NCI-H2196 treated with DMSO at 0.1 percent for 48 hours (cell line): ENCODE results near the gene TANC1.
A peak's percentile ranks its signal among the peaks of the same experiment; 100 is the strongest.

Experiments
- DNase-seq: peaks from one replicate; lab custom pipeline; 2025; ENCODE audit not compliant: unreplicated experiment; lab: John Stamatoyannopoulos, UW

The TANC1 gene

DNA sequence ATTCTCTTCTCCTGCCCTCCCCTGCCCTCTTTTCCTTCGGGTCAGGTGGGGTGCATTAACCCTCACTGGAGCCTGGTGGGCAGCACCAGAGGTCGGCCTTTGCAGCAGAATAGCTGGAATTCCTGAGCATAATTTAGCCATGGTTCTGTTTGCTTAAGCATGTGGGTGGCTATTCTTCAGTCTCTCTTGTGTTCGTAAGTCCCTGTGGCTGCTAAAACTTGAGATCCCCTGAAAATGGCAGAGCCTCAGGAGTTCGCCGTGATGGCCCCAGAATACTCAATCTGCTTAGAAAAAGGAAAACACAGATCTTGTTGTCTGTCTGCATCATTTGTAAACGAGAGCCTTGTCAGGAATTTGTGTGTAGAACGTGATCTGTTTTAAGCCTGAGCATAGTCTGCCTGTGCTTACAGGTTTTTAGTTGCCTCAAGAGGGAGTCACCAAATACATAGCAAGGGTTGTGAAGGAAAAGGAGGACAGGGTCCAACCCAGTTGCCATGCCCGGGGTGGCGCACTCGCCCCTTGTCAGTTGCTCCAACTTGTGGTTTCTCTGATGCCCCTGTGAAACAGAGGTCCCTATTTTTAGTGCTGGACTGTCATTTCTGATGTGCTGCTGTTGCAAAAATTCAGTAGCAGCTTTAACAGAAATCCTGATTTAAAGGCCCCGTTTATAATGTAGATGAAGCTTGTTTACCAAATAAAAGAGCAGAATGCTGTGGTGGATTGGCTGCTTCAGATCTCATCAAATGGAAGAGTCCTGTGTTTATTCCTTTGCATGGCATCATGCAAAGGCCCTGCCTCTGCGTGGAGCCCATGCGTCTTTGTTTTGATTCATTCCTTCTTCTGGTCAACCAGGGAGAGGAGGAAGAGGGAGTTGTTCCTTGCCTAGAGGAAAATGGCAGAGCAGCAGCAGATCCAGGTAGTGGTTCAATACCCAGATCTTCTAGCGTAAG, 243.3 kb downstream of the TANC1 start:
- no peak for DNase-seq

DNA sequence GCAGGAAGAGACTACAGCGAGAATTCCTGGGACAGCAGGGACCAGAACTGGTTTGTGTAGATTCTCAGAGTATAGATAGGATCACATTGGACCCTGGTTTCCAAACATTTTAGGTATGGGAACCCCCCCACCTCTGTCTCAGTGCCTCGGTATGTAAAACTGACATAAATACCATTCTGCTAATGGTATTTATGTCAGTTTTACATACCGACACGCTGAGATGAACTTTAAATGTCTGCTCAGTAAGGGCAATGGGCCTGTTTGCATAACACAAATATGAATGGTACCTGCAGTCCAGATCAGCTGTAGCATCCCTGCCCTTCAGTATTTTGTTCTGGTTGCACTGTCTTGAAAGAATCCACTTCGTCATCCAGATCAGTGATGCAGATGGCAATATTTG, 244.9 kb downstream of the TANC1 start:
- DNase-seq = no peak

DNA sequence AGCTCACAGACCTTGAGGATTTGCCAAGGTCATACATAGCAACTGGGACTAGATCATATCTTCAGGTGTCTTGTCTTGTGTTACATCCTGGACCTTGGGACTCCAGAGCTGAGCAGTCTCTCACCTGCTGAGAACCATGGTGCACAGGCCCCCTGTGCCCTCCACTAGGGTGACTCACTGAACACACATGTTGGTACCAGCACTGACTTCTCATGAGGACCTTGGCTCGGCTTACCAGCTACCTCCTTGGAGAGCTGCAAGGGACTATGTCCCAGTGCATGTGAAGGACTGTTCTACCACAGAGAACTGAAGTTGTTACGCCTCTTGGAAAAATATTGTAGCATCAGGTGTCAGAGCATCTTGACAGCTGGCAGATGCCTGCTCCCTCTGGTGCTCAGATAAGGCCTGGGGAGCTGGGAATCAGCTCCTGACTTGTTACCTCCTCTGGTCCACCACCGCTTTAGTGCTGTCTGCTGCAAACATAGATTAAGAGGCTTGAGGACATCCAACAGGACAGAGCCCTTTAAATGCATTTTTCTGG, 246.0 kb downstream of the TANC1 start:
- no peak for DNase-seq

DNA sequence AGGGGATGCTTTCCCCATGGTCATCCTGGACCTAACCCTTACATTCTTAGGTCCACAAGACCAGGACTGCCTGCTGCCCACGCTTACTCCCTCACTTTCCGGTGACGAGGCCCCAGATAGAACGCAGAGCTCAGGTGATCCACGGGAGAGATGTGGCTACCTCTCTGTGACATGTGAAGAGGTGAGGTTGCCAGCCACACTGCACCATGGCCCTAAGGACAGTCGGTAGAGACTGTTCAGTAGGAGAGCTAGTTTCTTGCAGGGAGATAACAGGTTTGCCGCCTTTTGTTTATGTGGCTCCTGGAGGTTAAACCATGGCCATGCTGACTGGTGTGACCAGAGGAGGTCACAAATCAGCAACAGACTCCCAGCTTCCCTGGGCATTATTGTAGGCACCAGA, 246.7 kb downstream of the TANC1 start:
- no peak for DNase-seq

DNA sequence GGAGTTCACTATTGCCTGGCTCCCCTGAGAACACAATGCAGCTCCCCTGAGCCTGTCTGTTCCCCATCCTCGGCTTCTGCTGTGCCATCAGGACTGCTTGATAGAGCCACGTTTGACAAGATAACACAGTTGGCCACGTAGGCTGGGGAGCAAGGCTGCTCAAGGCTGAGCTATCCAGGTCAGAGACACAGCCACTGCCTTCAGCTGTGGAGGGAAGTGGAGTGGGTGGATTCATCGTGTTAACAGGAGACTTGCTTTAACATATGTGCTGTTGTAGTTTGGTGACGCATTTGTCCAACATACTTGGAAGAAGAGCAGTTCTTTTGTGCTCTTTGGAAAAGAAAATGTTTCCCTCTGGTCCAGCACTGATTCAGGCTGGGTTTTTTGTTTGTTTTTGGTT, 249.2 kb downstream of the TANC1 start:
- no peak for DNase-seq

DNA sequence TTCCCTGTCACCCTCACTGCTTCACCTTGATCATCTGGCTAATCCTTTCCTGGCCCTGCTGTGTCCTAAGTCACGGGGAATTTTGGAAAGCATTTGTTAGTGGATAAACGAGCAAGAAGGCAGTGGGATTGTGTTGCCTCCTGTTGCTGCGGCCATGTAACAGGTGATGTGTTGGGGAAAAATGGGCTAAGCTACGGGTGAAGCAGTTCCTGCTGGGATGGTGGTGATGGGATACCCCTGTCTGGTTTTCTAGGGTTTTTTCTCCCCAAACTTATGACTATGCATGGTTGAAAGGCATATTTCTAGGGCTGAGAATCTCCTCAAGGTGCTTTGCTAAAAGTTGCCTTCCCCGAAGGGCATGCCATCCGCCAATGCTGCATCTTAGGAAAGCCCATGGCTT, 249.9 kb downstream of the TANC1 start:
- DNase-seq = no peak

DNA sequence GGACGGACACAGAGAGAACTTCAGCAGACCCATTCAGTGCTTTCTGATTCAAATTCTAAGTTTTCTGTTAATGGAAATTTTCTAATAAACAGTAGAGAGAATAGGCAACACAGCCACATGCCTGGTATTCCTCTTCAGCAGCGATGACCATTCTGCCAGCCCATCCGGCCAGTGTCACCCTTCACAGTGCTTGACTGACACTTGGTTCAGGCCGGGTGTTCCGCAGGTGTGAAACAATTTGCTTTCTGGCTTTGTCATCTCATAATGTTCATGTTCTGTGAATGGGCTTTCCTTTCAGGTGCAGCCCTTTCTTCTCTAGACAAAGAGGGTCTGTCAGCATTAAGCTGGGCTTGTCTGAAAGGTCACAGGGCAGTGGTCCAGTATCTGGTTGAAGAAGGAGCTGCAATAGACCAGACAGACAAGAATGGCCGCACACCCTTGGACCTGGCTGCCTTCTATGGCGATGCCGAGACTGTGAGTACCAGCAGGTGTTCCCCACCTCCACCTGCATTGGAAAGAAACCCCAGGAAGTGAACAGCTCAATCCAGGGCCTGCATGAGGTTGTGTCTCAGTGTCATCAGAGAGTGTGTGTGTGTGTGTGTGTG, 251.1 kb downstream of the TANC1 start:
- no peak for DNase-seq

DNA sequence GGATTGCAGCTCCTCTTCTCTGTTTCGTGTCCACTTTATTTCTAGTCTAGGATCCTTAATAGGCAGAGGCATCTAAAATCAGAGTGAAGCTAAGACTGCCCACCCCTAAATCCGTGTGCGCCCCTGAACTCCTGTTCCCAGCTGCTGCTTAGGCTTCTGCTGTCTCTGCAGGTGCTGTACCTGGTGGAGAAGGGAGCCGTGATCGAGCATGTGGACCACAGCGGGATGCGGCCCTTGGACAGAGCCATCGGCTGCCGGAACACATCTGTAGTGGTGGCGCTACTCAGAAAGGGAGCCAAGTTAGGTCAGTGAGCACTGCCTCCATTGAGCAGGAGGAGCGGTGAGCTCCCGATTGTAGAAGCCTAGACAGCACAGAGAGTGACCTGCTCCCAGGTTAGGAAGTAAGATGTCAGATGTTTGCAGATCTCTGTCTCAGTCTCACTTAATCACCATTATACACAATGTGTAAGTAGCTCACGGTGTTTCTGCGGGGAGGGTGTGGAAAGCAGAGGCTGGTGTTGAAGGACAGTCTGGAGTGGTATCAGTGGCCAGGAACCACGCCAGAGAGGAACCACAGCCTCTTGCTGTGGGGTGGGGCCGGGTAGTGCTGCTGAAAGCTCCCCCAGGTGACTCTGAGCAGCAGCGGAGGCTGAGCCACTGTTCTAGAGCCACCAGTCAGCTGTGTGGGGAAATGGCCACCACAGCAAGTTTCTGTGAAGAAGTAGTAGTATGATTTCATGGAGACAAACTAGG, 255.8 kb downstream of the TANC1 start:
- DNase-seq = no peak

DNA sequence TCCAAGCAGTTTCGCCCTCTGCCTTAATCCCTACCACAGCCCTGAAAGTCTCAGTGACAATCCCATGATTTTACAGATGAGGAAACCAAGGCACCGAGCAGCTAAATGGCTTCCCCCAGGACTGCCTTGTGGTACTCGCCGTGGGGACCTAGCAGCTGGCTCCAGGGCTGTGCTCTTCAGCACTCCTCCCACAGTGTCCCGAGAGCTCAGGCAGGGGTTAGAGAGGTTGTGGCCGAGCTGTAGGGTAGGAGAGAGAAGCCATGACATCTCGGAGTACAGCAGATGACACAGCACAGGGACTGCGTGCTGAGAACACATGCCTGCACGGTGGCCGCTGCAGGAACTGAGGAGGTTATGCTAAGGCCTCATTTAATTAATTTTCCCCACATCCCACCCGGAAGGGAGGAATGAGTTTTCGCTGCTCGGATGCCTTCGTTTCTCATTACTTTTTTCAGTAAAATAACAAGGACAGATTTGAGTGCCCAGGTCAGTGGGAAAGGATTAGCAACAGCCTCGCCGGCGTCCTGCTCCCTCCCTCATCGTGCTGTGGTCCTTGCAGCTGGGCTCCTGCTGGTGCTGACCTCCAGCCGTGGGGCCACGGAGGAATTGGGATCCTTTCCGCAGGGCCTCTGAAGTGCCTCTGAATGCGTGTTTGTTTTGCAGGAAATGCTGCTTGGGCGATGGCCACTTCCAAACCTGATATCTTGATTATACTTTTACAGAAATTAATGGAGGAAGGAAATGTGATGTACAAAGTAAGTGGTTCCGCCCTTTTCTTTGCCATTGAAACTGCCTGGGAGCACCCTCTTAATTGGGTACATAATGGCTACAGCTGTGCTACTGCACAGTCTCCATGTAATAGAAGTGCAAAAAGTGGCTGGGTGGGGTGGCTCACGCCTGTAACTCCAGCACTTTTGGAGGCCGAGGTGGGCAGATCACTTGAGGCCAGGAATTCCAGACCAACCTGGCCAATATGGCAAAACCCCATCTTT, 256.9 kb downstream of the TANC1 start:
- no peak for DNase-seq

DNA sequence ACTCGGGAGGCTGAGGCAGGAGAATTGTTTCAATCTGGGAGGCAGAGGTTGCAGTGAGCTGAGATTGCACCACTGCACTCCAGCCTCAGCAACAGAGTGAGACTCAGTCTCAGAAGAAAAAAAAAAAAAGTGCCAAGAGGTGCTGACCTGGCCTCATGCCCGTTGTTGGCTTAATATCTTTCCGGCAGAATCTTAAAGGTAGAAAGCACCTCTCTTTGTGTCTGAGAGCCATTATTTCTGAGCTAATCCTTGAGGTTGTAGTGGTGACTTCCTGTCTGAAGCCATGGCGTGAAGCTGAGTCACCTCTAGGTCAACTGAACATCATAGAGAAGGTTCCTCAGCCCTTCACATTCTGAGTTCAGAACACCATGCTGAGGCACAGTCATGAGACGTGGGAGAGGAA, 257.6 kb downstream of the TANC1 start:
- DNase-seq = peak; percentile 41

DNA sequence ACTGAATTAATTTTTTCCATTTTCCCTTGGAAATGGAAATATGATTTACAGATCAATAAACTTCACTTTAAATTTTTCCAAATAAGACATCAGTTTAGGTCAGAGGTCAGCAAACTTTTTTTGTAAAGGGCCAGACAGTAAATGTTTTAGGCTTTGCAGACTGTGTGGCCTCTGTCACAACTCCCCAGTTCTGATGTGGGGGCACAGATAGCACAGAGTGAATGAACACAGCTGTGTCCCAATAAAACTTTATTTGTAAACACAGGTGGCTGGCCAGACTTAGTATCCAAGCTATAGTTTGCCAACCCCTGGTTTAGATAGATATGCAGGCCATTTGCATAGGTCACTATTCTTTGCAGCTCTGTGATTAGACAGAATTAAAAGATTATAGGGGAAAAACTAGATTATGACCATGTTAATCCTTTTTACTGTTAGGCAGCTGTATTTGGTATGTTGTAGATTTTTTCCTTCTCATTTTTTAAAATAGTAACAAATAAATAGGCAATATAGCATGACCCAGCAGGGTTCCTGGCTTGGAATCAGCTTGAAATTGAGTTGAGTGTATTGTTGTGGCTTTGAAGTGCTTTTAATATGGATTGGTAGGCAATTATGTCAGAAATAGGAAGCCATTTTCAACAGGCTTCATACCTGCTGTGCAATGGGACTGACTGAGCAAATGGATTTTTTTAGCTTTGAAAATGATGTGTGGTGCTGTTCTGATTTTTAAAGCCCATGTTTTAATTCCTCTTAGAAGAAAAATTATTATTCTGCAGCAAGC, 258.4 kb downstream of the TANC1 start:
- no peak for DNase-seq

DNA sequence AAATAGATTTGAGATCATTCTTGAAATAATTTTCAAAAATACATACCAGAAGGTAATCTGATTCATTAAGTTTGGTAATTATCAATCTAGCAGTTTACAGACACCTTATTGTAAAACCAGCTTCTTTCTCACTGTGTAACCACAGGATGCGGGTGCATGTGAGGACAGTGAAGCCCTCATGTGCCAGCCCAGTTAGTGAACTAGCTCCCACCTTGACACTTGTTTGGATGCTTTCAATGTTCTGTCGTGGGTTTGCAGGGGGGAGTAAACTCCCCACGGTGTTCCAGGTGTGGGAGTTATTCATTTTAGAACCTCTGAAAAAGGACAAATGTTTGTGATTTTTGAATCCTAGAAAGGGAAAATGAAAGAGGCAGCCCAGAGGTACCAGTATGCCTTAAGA, 259.0 kb downstream of the TANC1 start:
- DNase-seq = no peak

DNA sequence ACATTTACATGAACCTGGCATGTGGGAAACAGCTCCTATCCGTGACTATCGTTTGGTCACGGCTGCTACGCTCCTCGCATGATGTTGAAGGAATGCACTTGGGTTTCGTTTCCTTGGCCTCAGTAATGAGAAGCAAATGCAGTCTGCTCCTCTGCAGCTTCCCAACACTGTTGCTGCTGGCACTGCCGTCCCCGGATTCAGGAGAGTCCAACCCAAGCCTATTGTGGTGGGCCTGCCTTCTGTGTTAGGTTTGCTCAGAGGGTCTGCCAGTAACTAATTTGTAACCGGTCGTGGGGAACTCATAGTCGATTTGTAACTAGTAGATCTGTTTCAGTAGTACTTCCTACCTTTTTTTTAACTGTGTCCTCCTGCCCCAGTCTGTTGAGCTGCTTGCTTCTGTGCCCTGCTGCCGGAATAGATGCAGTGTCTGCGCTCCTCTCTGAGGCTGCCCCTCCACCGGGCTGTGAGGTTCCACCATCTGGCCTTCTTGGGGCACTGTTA, 259.7 kb downstream of the TANC1 start:
- DNase-seq = no peak

DNA sequence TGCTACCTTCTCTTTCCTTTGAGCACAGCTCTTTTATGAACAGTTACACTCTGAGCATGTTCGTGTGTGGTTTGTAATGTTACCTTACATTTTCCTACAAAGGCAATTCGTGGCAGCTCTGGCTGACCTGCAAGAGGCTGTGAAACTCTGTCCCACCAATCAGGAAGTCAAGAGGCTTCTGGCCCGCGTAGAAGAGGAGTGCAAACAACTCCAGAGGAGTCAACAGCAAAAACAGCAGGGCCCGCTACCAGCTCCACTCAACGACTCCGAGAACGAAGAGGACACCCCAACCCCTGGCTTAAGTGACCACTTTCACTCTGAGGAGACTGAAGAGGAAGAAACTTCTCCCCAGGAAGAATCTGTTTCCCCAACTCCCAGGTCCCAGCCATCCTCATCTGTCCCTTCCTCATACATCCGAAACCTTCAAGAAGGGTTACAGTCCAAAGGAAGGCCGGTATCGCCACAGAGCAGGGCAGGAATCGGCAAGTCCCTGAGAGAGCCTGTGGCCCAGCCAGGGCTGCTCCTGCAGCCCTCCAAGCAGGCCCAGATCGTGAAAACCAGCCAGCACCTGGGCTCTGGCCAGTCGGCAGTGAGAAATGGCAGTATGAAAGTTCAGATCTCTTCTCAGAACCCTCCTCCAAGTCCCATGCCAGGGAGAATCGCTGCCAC, 261.2 kb downstream of the TANC1 start:
- no peak for DNase-seq

DNA sequence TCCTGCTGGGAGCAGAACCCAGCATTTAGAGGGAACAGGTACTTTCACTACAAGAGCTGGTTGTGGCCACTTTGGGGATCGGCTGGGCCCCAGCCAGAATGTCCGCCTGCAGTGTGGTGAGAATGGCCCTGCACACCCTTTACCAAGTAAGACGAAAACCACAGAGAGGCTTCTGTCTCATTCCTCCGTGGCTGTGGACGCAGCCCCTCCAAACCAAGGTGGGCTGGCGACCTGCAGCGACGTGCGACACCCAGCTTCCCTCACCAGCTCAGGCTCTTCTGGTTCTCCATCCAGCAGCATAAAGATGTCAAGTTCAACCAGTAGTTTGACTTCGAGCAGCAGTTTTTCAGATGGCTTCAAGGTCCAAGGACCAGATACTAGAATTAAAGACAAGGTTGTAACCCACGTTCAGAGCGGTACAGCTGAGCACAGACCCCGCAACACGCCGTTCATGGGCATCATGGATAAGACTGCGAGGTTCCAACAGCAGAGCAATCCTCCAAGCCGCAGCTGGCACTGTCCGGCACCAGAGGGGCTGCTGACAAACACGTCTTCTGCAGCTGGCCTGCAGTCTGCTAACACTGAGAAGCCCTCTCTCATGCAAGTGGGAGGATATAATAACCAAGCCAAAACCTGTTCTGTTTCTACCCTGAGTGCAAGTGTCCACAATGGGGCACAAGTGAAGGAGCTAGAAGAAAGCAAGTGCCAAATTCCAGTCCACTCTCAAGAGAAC, 261.9 kb downstream of the TANC1 start:
- DNase-seq = no peak

DNA sequence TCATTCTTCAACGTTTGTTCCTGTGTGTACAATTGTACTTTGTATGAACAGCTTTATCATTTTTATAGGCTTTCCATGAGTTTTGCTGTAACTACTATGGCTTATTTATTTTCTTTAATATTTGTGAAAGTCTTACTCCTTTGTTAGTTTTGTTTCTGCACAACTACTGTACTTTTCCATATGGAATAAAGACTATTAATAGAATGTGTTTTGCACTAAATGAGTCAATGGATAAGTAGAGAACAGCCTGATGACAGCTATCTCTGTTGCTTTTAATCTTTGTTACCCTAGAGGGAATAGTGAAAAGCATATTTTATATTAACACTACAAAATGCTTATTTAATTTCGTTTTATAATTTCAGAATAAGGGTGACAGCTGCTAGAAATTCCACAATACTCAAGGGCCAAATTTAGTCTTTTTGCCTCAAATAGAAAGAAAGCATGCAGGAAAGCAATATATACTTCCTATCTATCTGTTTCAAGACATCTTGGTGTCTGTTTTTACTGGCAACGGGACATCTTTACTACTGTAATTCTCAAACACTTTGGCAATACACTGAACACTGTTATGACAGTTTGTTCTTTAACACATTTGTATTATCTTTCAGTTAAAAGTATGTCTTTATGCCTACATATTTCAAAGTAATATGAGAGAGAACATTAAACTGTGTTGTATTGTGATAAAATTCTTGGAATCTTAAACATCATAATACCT, 264.2 kb downstream of the TANC1 start:
- DNase-seq = no peak

DNA sequence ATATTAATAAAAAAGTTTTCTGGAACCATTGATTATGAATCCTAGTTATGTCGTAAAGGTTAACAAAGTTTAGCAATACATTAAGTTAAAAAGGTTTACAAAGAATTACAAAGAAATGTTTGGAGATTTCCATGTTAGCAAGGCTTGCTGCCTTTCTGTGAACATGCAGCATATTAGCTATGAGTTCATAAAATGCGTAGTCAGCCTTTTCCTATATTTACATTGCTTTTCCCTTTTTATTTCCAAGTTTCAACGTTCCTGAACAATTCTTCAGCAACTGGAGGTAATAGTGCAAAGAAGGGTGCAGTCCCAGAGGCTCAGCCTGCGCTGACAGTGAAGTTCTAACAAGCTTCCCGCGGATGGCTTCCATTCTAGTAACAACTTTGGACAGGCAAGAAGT, 266.4 kb downstream of the TANC1 start:
- DNase-seq = no peak

DNA sequence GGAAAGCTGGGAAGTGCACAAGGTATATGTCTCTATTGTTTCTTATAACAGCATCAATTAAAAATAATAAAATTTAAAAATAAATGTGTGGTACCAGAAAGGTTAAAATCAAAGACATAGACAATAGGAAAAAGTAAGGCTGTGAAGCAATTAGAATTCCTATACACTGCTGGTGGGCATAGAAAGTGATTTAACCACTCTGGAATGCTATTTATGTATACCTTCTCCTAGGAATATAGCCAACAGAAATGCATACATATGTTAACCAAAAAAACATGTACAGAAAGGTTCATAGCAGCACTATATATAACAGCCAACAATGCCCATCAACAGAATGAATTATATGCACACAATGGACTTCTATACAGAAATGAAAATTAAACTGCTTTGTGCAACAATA, 275.1 kb downstream of the TANC1 start:
- no peak for DNase-seq
